Left colon (tissue), 2 donors: Measurements from ENCODE around the gene STK10. TPM values are rescaled to one million over a fixed set of nuclear protein-coding genes. Genes with fewer than 3 reads are reported as not detected.

ENCODE experiments used
- total RNA-seq, 2 donors: library from RNA; stranded (reverse); fragmentation: NEBNext Ultra II Directional; extraction: Animal tissue kit (Norgen Biotek cat#: 25700); gene quantifications; one replicate each; pipeline ENCODE4 v1.2.1, GENCODE V29; 2021
- donor health status: DM: no; HTN: no; CAD: no.
- donor health status: DM: yes; HTN: yes; CAD: no.

The STK10 gene
- total RNA-seq, 2 donors from 2014 or later = 32.6 to 35.7 TPM

Other genes with a start within 250 kb of the STK10 start
- 10 to 100 TPM; 34.1 to 37.5 TPM for gene FBXW11, start 181.6 kb downstream of the STK10 start, total RNA-seq
- gene EFCAB9, start 5.9 kb upstream of the STK10 start, total RNA-seq = not detected
- 10 to 100 TPM; 20.9 to 25.1 TPM for gene UBTD2, start 95.5 kb upstream of the STK10 start, total RNA-seq